NCI-H1105 (cell line): ENCODE results near the gene SNRPB2.

ENCODE experiments used
- DNase-seq: peaks from one replicate; lab custom pipeline; 2025; lab: John Stamatoyannopoulos, UW

Gene SNRPB2

DNA sequence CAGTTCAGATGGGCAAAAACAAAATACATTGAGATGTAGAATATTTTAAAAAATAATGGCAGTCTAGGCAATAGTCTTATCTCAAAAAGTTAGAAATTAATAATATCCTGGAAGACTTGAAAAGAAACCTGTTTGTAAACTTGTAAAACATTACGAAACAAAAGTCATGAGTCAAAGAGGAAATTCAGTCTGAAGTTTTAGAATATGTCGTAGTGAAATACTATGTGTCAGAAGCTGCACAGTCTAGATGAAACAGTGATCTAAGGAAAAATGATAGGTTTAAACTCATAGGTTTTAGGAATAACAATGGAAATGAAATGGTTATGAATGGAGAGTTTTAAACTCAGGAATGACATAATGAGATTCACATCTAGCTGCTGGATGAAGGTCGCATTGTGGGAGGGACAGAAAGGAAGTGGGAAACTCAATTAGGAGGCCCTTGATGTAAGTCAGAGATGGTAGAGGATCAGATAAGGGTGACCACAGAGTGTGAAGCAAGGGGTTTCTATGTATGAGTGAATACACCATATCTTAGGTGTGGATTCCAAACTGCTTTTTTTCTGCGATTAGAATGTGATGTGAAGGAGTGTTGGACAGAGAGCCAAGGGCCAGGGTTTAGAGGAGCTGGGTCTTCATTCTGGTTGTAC lies 2.8 kb downstream of the SNRPB2 start:
- no peak for DNase-seq

GRCh38 chr20:16740365-16741072 lies 10.7 kb downstream of the SNRPB2 start:
- DNase-seq = no peak

- no peak for DNase-seq
Observed at GRCh38 chr20:16744178-16744807, 14.5 kb downstream of the SNRPB2 start.

DNA sequence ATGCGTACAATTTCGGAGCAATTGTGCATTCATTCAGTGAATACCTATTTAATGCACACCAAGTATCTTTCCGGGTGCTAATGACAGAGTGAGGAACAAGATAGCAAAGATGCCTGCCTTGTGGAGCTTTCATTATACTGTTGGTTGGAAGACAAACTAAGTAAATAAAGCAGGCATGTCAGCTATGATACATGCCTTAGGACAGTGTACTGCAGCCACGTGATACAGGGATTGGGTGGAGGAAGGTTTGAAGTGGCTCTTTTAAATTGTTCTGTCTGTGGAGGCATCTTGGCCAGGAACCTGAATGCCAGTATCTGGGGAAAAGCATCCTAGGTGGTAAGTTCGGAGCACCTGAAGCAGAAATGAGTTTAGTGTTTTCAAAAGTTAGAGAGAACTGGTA lies 15.4 kb downstream of the SNRPB2 start:
- no peak for DNase-seq

DNA sequence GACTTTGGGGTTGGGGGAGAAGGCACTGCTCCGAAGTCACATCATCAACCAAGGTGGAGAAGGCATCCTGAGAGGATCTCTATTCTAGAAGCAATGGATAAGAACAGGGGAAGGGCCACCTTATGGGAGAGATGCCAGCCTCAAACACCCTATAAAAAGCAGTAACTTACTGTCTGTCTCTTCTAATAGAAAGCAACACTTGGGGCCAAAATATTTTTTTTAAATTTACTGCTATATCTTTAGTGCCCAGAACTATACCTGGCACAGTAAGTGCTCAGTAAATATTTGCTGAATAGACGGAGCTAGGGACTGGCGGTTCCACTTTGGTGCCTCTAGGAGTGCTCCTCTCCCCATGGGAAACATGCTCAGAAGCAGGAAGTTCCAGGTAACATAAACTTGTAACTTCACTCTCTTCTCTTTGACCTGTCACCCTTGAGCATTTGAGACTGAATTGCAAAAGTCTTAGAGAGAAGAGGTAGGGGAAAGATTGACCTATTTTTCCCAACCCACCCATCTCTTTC lies 17.5 kb downstream of the SNRPB2 start:
- DNase-seq = no peak

DNA sequence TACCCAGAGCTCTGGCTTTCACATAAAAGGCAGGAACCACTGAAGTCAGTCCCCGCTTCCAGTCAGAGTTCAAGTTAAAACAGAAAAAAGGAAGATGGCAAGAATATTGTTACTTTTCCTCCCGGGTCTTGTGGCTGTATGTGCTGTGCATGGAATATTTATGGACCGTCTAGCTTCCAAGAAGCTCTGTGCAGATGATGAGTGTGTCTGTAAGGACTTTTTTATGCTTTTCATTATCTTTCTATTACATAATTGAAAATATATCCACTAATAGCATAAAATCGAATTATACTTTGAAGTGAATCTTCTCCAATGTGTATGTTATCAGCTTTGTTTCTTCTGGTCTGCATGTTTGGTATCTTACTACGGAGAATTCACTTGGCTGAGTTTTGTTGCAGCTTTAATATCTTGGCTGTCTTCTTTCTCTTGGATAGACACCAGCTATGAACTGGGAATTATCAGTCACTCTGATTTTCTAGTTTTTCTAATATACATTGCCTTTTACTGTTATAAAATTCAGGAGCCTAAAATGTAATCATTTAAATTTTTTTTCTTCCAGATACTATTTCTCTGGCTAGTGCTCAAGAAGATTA lies 18.6 kb downstream of the SNRPB2 start, which contains the start of gene OTOR:
Gene OTOR (plus strand): TSS at position 51 of the 593 bp plus-strand sequence. CDS start 44 bp downstream, at position 95.
- no peak for DNase-seq

DNA sequence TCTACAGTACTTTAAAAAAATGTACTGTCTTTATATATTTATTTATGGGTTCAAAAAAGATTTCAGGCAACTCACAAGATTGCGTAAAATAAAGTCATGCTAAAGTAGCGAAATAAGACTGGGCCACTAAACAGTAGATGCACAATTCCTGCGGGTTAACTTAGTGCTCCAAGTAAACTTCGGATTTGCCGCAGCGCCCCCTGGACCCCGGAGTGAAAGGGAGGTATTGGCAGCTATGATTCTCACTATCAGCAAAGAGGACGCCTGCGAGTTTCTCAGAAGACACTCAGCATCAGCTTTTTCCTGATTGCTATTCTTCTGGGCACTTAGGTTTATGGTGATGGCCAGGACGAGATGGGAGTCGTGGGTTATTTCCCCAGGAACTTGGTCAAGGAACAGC lies 19.7 kb downstream of the SNRPB2 start:
- no peak for DNase-seq

GRCh38 chr20:16752082-16752481 lies 22.3 kb downstream of the SNRPB2 start:
- no peak for DNase-seq

DNA sequence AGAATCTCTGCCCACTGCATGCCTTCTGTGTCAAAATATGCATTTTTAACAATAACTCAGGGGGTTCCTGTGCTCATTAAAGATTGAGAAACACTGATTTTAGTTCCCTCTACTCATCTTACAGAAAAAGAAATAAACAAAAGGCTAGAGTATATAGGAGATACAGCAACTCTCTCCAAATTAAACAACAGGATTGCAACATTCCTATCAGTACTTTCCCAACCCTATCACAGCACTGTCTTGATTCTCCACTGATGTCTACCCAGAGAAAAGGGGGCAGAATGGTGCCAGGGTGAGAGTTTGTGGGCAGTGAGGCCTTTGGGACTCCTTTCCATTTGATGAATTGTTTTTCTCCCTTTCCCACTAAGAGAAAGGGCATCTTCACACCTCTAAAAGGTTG lies 23.1 kb downstream of the SNRPB2 start:
- no peak for DNase-seq

DNA sequence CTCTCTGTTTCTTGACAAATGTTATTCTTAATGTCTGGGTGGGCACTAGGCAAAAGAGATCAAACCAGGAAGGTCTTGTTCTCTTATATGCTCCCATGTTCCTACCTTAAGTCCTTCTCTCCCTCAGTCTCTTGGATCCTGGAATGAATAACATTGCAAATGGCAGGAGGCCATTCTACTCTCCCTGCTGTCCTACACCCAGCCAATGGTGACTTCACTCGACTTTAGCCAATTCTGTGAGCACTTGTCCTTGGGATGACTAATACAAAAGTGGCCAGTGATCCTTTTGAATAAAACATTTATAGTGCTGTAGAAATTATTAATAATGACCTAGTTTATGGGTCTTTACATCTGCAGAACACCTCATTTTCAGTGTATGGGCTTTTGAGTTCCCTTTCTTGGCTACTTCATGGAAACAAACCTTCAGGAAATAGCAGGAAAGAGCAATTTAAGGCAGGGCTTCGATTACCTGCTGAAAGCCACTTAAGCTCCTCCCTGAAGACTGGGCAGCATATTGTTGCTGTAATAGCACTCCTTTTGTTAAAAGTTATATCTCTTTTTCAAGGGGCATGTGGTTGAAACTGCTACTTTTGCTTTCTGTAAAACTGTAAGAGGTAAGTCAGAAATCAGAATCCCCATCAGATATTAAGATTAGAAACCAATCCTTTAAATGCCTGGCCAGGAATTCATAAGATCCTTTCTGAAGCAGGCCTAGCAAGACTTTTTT lies 28.8 kb downstream of the SNRPB2 start:
- DNase-seq = no peak

GRCh38 chr20:16759181-16759563 lies 29.3 kb downstream of the SNRPB2 start:
- DNase-seq = no peak

DNA sequence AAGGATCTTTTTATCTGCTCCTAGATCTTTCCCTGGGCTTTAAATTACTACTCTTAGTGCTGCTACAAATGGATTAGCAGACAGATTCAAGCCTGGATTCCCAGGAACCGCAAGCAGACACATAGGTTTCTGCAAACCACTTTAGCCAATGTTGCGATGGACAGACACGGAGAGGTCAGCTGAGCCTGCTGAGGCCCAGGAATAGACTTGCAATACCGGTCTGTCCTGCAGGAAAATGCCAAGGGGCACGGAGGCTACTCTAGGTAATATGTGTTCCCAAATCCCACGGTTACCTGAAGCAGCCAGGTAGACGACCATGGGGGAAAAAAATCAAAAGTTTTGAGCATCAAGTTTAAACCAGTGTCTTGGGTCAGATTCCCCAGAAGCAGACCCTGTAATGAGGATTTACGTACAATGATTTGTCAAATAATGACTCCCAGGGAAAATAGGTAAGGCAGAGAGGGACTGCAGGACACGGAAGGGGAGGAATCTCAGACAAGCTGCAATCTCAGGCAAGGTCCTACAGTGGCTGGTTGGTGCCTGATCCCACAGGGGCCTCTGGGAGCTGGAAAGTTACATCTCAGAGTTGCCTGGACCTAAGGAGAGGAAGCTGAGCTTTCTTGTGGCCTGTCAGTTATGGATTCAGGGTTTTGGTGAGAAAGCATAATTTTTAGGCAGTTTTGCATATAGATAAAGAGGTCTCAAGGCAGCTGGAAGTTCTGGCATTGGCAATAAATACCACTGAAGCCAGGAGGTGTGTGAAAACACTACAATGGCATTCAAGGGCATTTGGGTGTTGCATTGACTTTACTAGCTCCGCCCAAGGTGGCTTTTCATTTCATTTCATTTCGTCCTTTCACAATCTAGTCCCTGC lies 30.8 kb downstream of the SNRPB2 start:
- no peak for DNase-seq

DNA sequence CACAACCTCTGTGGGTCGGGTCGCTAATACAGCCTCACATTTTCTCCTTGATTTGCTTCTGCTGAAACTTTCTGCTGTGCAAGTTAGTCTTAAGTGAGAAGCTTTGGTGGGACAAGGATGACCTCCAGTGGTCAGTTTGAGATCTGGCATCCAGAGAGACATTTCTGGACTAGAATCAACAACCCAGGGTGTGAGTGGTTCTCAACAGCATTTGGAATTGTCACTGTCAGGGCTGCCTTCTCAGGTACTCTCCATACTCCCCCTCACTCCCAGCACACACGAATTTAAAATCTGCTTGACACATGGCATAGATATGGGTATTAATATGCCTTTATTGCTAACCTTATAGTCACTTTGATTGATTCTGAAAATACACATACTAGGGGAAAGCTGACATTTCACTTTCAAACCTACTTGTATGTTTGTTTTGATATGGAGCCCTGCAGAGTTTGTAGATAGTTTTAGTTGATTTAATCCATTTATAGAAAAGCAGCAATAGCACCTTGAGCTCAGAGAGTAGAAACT lies 31.5 kb downstream of the SNRPB2 start:
- peak; percentile 53 for DNase-seq

DNA sequence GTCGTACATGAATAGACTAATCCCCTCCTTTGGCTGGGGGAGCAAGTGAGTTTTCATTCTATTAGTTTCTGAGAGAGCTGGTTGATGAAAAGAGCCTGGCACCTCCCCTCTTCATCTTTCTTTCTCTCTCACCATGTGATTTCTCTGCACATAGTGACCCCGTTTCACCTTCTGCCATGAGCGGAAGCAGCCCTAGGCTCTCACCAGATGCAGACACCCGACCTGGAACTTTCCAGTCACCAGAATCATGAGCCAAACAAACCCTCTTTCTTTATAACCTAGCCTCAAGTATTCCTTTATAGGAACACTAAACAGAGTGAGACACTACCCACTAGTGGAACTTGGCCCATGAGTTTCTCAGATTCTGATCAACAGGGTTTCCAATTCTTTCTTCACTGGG lies 34.7 kb downstream of the SNRPB2 start:
- no peak for DNase-seq

- DNase-seq = no peak
Observed at GRCh38 chr20:16771213-16771612, 41.4 kb downstream of the SNRPB2 start.

DNA sequence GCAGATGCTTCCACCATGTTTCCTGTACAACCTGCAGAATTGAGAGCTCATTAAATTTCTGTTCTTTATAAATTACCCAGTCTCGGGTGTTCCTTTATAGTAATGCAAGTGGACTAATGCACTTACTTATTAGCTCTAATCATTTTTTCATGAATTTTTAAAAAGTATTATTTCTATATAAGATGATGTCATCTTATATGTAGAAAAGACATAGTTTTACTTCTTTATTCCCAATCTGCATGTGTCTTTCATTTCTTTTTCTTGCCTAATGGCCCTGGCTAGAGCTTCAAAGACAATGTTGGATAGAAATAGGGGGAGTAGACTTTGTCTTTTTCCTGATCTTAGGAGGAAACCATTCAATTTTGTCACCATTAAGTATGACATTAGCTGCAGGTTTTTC lies 46.1 kb downstream of the SNRPB2 start:
- DNase-seq = no peak

DNA sequence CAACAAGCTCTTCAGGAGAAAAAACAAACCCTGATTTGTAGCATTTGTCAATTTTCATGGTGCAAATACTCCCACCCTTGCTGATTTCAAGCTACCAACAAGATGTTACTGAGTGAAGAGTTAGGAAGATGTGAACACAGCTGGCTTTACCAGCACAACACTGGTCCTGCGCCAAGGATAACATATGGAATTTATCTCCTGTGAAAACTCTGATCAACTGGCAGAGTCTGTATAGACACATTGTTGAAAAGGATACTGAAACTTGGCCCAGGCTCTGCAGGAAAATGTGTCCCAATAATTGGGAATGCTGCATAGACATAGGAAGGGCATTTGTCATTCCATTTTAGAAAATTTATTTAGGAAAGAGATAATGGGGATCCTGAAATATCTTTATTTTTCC lies 47.3 kb downstream of the SNRPB2 start:
- DNase-seq = no peak

GRCh38 chr20:16778159-16778558 lies 48.3 kb downstream of the SNRPB2 start:
- no peak for DNase-seq

- no peak for DNase-seq
Observed at GRCh38 chr20:16781496-16781895, 51.7 kb downstream of the SNRPB2 start.

- DNase-seq = no peak
Observed at GRCh38 chr20:16785226-16785625, 55.4 kb downstream of the SNRPB2 start.
